ENCODE data around the gene CDH1.

CDH1 gene

DNA sequence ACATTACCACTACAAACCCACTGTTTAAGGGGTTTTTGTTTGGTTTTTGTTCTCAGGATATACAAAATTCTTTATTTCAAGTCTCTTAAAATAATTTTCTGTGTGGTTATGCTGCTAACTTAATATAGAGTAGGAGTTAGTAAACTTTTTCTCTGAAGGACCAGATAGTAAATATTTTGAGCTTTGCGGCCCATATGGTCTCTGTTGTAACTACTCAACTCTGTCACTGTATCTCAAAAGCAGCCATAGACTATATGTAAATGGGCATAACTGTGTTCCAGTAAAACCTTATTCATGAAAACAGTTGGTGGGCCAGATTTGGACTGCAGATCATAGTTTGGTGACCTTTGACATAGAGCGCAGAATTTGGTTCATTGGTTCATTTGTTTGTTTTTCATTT, 113.4 kb downstream of the CDH1 start:
- no peak for DNase-seq (ENCODE audit: low read depth in 3 of 3)

DNA sequence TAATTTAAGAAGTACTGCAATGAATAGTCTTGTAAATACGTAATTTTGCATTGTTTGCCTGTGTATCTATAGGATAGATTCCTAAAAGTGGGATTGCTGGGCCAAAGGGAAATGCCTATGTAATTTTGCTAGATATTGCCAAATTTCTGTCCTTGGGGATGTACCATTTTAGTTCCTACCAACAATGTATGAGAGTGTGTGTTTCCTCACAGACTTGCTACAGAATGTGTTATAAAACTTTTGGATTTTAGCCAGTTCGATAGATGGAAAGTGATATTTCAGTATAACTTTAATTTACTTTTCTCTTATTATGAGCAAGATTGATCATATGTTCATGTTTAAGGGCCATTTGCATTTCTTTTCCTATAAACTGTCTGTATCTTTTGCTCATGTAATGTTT, 114.5 kb downstream of the CDH1 start:
- DNase-seq (ENCODE audit: low read depth in 3 of 3), result no peak

DNA sequence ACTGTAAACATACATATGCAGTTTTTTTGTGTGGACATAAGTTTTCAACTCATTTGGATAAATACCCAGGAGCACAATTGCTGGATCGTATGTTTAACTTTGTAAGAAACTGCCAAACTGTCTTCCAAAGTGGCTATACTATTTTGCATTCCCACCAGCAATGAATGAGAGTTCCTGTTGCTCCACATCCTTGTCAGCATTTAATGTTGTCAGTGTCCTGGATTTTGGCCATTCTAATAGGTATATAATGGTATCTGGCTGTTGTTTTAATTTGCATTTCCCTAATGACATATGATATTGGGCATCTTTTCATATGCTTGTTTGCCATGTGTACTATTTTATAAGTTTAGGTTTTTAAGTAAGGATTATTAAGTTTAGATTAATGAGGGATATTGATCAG, 120.4 kb downstream of the CDH1 start:
- DNase-seq (ENCODE audit: low read depth in 3 of 3), result no peak

DNA sequence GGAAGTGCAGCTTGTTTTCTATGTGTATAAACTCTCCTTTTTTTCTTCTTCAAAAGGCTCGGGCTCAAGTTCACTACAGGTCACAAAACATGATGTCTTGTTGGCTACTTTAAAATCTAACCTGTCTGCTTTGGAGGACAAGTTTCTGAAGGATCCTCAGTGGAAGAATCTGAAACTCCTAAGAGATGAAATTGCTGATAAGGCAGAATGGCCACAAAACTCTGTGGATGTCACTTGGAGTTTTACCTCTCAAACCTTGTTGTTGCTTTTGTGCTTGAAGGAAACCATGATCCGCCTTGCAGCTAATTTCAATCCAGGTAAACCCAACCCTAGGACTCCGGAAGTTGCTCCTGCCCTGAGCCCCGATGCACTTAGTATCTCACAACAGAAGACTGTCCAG, 122.7 kb downstream of the CDH1 start:
- DNase-seq (ENCODE audit: low read depth in 3 of 3), result no peak

DNA sequence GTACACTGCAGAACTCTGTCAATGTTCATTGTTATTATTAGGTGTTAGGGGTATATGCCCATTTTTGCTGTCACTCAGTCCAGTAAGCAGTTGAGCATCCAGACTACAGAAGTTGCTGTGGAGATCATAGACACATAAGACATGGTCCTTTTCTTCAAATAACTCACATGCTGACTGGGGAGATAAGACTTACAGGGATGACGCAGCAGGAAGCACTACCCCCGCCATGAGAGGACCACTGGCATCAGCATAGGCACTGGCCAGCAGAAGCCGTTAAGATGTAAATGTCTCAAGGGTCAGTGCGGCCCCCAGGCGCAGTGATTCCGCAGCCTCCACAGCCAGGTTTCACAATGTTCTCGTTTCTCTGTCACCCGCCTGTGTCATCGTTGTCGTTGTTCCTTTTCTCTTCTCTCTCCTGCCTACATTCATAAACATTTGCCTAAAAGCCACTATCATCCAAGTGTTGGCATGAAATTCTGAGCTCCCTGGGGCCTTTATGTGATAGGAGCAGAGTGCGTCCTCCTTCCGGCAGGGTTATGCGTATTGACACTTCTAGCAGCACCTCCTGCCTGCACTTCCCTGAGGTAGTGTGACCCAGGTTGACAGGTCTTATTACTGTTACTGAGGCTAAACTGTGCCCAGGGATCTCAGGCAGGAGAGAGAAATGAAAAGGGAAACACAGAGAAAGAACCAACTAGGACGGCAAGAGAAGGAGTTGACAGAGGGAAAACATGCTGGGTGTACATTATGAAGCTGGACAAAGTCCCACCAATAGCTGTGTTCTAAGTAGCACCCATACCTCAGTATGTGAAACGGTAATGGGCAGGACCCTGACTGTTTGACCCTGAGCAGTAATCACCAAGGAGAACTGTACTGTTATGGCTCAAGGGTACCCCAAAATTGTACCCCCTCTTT, 124.1 kb downstream of the CDH1 start:
- no peak for DNase-seq (ENCODE audit: low read depth in 3 of 3)

- DNase-seq (ENCODE audit: low read depth in 3 of 3), result no peak
These were observed 129.8 kb downstream of the CDH1 start for GRCh38 chr16:68866933-68867332.

- no peak for DNase-seq (ENCODE audit: low read depth in 3 of 3)
These were observed 132.5 kb downstream of the CDH1 start for GRCh38 chr16:68869492-68870088.

GRCh38 chr16:68873635-68874471, 136.8 kb downstream of the CDH1 start:
- no peak for DNase-seq (ENCODE audit: low read depth in 3 of 3)

DNA sequence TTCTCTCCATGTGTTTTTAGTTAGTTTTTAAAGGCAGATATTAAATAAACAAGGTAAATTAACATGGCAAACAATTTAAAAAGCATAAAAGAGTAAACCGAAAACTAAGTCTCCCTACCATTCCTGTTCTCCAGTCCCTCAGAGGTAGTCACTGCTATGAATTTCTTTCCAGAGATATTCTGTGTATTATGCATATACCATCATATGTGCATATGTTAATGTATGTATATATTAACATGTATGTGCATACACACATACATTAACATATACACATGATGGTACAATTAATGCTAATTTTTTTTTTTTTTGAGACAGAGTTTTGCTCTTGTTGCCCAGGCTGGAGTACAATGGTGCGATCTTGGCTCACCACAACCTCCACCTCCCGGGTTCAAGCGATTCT, 138.8 kb downstream of the CDH1 start:
- no peak for DNase-seq (ENCODE audit: low read depth in 3 of 3)

DNA sequence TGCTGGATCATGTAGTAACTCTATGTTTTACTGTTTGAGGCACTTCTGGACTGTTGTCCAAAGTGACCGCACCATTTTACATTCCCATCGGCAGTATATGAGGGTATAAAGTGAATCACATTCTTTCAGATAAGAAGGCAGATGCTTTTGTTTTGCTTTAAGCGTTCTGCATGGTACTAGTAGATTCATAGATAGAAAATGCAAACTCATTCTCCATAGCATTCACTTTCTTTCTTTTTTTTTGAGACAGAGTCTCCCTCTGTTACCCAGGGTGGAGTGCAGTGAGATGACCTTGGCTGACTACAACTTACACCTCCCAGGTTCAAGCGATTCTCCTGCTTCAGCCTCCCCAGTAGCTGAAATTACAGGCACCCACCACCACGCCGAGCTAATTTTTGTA, 146.6 kb downstream of the CDH1 start:
- DNase-seq (ENCODE audit: low read depth in 3 of 3), result no peak

GRCh38 chr16:68884401-68884800, 147.3 kb downstream of the CDH1 start:
- DNase-seq (ENCODE audit: low read depth in 3 of 3), result no peak

All from stimulated activated CD4-positive, alpha-beta T cell treated with anti-CD3 and anti-CD28 coated beads, TNF-alpha, amount 100 ng/mL, for 48 hours (primary cell).